ENCODE results near the gene COL4A2.
A peak's percentile ranks its signal among the peaks of the same experiment; 100 is the strongest.

Gene COL4A2

DNA sequence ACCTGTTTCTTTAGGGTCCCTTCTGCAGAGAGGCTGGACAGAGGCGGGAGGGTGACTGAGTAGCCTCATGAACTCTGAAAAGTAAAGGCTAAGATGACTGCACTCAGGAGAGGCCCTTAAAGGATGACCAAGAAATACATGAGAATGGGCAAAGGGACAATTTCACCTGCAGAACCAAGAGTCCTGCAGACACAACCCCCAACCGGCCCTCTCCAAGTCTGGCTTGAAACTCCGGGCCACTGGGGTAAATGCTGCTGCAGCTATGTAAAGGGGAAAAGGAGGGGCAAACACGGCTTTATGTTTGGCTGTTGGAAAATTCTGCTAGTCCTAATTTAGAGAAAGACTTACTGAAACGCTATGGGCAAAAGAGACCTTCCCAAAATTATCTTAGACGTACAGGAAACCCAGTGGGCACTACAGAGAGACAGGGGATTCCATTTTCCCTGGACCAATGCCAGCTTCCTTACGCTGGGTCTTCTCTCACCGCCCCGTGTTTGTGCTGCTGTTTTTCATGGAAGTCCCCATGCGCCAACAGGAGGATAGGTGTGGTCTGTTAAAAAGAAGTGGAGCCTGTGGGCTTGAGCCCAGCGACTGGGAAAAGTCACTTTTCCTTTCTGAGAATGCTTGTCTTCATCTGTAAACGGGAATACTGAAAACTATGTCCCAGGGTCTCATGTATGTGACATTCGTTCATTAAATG, 10.6 kb downstream of the COL4A2 start:
- Histone ChIP-seq H3K27me3 (ENCODE audit: insufficient read depth, low read length, poor library complexity, severe bottlenecking) (no peaks in the 10 kb centered on the region), H4K20me1 (ENCODE audit: insufficient read depth, low read length, poor library complexity, severe bottlenecking) (no peaks in the 10 kb centered on the region), H2AFZ (ENCODE audit: low read length) (no peak overlapping the region), H3K79me2 (ENCODE audit: insufficient read depth, low read length) (no peaks in the 10 kb centered on the region), H3K4me3 (ENCODE audit: low read length, poor library complexity, severe bottlenecking) (no peak overlapping the region), H3K9me2 (replicated peaks; ENCODE audit: low read depth, low read length) (no peaks in the 10 kb centered on the region), H3K9me3 (ENCODE audit: insufficient read depth, low read depth, low read length) (no peaks in the 10 kb centered on the region), H3K4me2 (ENCODE audit: low read depth, low read length, poor library complexity, severe bottlenecking) (no peak overlapping the region), H3F3A (ENCODE audit: low read depth) (no peaks in the 10 kb centered on the region), H3K9ac (ENCODE audit: low read depth, low read length, poor library complexity, severe bottlenecking) (no peak overlapping the region), H3K36me3 (ENCODE audit: insufficient read depth, low read length) (no peaks in the 10 kb centered on the region), H3K4me1 (ENCODE audit: insufficient read depth, low read length, poor library complexity, severe bottlenecking) (peaks cover 14% of the 10 kb centered on the region)
- TF ChIP-seq EZH2phosphoT487 (IDR thresholded peaks at IDR 0.05; ENCODE audit: borderline replicate concordance) (no peak), CTCF (conservative IDR thresholded peaks at IDR 0.05; ENCODE audit: low read length) (no peak)

GRCh38 chr13:110318920-110319319, 11.8 kb downstream of the COL4A2 start:
- Histone ChIP-seq H3K9ac (ENCODE audit: low read depth, low read length, poor library complexity, severe bottlenecking) (no peak overlapping the region), H3F3A (ENCODE audit: low read depth) (no peaks in the 10 kb centered on the region), H3K79me2 (ENCODE audit: insufficient read depth, low read length) (no peaks in the 10 kb centered on the region), H3K27me3 (ENCODE audit: insufficient read depth, low read length, poor library complexity, severe bottlenecking) (no peaks in the 10 kb centered on the region), H3K9me2 (replicated peaks; ENCODE audit: low read depth, low read length) (no peaks in the 10 kb centered on the region), H3K9me3 (ENCODE audit: insufficient read depth, low read depth, low read length) (no peaks in the 10 kb centered on the region), H4K20me1 (ENCODE audit: insufficient read depth, low read length, poor library complexity, severe bottlenecking) (no peaks in the 10 kb centered on the region), H3K36me3 (ENCODE audit: insufficient read depth, low read length) (no peaks in the 10 kb centered on the region), H2AFZ (ENCODE audit: low read length) (no peak overlapping the region), H3K4me1 (ENCODE audit: insufficient read depth, low read length, poor library complexity, severe bottlenecking) (peaks cover 14% of the 10 kb centered on the region), H3K4me2 (ENCODE audit: low read depth, low read length, poor library complexity, severe bottlenecking) (no peak overlapping the region), H3K4me3 (ENCODE audit: low read length, poor library complexity, severe bottlenecking) (no peak overlapping the region)
- TF ChIP-seq EZH2phosphoT487 (IDR thresholded peaks at IDR 0.05; ENCODE audit: borderline replicate concordance), result no peak
- TF ChIP-seq CTCF (conservative IDR thresholded peaks at IDR 0.05; ENCODE audit: low read length), result no peak

DNA sequence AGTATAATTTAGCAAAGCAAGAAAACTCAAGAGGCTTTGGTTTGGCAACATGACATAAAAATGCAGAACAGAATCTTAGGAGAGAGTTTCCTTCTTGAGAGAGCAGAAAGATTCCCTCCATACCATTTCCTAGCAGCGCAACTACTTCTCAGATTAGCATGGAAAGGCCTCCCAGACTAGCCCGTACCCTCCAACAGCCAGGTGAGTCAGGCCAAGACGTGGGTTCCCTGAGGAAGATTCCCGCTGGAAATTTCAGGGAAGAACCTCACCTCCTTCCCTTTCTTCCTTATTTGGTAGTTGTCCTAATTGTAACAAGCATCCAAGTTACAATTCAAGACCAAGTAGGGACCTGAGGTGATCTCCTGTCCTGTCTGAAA, 12.3 kb downstream of the COL4A2 start:
- H3K9ac ChIP-seq (ENCODE audit: low read depth, low read length, poor library complexity, severe bottlenecking), result no peak overlapping the region
- no peak for TF ChIP-seq CTCF (conservative IDR thresholded peaks at IDR 0.05; ENCODE audit: low read length)
- TF ChIP-seq EZH2phosphoT487 (IDR thresholded peaks at IDR 0.05; ENCODE audit: borderline replicate concordance), result no peak
- no peaks in the 10 kb centered on the region for H3K9me2 ChIP-seq (replicated peaks; ENCODE audit: low read depth, low read length)
- H3K4me1 ChIP-seq (ENCODE audit: insufficient read depth, low read length, poor library complexity, severe bottlenecking), result peaks cover 14% of the 10 kb centered on the region
- H2AFZ ChIP-seq (ENCODE audit: low read length), result no peak overlapping the region
- H3K4me3 ChIP-seq (ENCODE audit: low read length, poor library complexity, severe bottlenecking), result peak overlapping the region; percentile 46
- H3K27me3 ChIP-seq (ENCODE audit: insufficient read depth, low read length, poor library complexity, severe bottlenecking), result no peaks in the 10 kb centered on the region
- H3K79me2 ChIP-seq (ENCODE audit: insufficient read depth, low read length), result no peaks in the 10 kb centered on the region
- no peaks in the 10 kb centered on the region for H3F3A ChIP-seq (ENCODE audit: low read depth)
- H3K9me3 ChIP-seq (ENCODE audit: insufficient read depth, low read depth, low read length), result no peaks in the 10 kb centered on the region
- no peaks in the 10 kb centered on the region for H4K20me1 ChIP-seq (ENCODE audit: insufficient read depth, low read length, poor library complexity, severe bottlenecking)
- H3K4me2 ChIP-seq (ENCODE audit: low read depth, low read length, poor library complexity, severe bottlenecking), result peak overlapping the region; percentile 65
- H3K36me3 ChIP-seq (ENCODE audit: insufficient read depth, low read length), result no peaks in the 10 kb centered on the region
